Fibroblast of pulmonary artery (primary cell): ENCODE results near the gene RALGAPA2.

Experiments
- DNase-seq: peaks from one replicate; pipeline ENCODE4 v3.0.0-alpha.2; 2010; ENCODE audit warnings: low read depth
- H3K4me3 ChIP-seq: replicated peaks from 2 replicates; pipeline ENCODE4 v1.5.1; 2011; ENCODE audit warnings: low read depth, mild to moderate bottlenecking, control low read depth, low read length, moderate library complexity
- CTCF ChIP-seq: IDR thresholded peaks from 2 replicates; pipeline ENCODE4 v1.5.1; 2011; ENCODE audit warnings: mild to moderate bottlenecking, control low read depth, low read length, inconsistent platforms; ENCODE audit errors: missing control alignments

Gene RALGAPA2

GRCh38 chr20:20436689-20437088 is 275.8 kb downstream of the RALGAPA2 start:
- no peak for TF ChIP-seq CTCF
- no peak for DNase-seq
- no peak overlapping the region for H3K4me3 ChIP-seq

GRCh38 chr20:20435453-20435852 is 277.0 kb downstream of the RALGAPA2 start:
- TF ChIP-seq CTCF, result no peak
- no peak overlapping the region for H3K4me3 ChIP-seq
- no peak for DNase-seq

- TF ChIP-seq CTCF, result no peak
- H3K4me3 ChIP-seq, result no peak overlapping the region
- no peak for DNase-seq
These were observed 279.7 kb downstream of the RALGAPA2 start for GRCh38 chr20:20432618-20433286.

- no peak for DNase-seq
- no peak overlapping the region for H3K4me3 ChIP-seq
- no peak for TF ChIP-seq CTCF
These were observed 282.4 kb downstream of the RALGAPA2 start for GRCh38 chr20:20430066-20430465.

GRCh38 chr20:20428067-20428466 is 284.4 kb downstream of the RALGAPA2 start:
- H3K4me3 ChIP-seq, result no peak overlapping the region
- TF ChIP-seq CTCF, result no peak
- no peak for DNase-seq

- no peak for DNase-seq
- no peak for TF ChIP-seq CTCF
- H3K4me3 ChIP-seq, result no peak overlapping the region
These were observed 285.1 kb downstream of the RALGAPA2 start for GRCh38 chr20:20427227-20427864.

GRCh38 chr20:20426655-20426907 is 285.9 kb downstream of the RALGAPA2 start:
- DNase-seq, result no peak
- no peak overlapping the region for H3K4me3 ChIP-seq
- TF ChIP-seq CTCF, result no peak
